ENCODE results near the gene NAALADL2.
A peak's percentile ranks its signal among the peaks of the same experiment; 100 is the strongest.
"Not testable (repeated sequence)": the region's sequence is repeated elsewhere in the genome, so short reads cannot be mapped to it uniquely, and the experiment has no call there.

Gene NAALADL2

DNA sequence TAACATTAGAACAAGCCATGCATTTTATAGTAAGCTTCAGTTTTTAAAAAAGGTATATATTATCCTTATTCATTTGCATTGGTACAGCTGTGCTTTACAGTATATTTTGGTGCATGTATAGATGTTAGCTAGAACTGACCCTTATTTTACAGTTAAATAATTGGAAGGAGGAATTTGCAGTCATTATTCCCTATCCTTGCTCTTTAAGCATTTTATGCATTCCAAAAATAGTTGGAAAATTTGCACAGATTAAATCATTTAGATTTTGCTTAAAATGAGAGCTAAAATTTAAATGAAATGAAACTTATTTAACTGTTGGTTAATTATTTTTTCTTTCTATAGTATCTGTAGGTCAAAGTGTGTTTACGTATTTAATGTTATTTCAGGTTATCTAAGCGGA is 667.1 kb downstream of the NAALADL2 start:
- DNase-seq, result no peak

DNA sequence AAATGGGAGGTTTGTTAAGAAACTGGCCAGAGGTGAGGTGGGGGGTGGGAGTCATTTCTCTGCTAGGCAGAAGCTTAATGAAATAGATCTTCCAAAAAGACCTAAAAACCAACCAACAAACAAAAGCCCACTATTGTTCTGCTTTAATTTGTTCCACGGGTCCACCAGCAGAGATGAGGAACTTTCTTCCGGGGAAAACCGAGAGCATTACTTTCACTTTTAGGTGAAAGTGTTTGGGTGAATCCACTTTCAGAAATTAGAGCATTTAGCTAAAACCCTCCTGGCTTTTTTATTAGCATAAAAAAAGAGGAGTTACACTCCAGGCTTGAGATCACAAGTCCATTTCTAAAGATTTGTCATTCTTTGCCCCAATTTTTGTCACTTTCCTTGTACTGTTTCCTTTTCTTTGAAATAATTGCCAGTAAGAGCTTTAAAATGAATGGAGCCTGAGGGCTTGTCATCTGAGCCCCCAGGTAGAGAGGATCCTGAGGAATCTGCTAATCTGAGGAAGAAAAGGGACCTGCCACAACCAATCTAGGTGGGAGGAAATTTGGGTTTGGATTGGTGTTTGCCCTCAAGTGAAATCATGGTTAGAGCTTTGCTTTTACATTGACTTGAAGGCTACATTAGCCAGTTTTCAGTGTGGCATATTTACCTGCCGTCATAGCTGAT is 667.6 kb downstream of the NAALADL2 start:
- no peak for DNase-seq

DNA sequence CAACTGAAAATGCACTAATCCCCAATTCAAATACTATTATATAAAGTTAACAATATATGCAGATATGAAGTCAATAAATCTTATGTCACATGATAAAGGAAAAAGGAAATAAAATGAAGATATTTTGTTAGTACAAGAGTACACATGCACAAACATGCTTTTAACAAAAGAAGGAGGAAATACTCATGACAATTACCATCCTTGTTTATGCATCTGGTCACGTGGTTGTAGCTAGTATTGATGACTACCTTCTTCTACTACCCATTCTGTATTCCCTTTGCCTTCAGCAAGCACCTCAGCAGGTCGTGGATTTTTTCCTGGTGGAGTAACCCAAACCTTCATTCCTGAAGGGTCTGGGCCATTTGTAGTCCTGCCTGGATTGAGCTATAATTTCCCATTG is 669.6 kb downstream of the NAALADL2 start:
- not testable (repeated sequence) for DNase-seq

DNA sequence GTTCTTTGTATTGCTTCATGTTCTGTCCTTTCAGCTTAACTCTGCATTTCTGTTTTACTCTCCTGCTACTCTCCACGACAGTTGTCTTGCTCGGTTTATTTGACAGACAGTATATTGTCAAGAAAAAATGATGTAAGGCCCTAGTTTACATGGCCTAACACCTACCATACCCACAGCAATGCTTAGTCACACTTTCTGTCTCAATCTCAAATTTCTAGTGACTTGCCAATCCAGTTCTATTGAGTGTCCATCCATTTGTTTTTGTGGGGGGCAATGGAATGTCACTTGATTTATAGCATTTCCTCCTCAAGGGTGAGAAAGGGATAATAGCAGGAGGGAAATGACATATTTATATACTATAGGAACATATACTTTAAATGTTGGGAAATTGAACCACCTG is 676.2 kb downstream of the NAALADL2 start:
- DNase-seq, result peak; percentile 71

DNA sequence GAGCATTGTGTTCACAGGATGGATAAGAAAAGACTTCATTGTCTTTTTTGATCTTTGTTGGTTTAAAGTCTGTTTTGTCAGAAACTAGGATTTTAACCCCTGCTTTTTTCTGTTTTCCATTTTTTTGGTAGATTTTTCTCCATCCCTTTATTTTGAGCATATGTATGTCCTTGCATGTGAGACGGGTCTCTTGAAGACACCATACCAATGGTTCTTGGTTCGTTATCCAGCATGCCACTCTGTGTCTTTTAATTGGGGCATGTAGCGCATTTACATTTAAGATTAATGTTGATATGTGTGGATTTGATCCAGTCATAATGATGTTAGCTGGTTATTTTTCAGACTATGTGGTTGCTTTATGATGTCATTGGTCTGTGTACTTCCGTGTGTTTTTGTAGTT is 687.0 kb downstream of the NAALADL2 start:
- no peak for DNase-seq

DNA sequence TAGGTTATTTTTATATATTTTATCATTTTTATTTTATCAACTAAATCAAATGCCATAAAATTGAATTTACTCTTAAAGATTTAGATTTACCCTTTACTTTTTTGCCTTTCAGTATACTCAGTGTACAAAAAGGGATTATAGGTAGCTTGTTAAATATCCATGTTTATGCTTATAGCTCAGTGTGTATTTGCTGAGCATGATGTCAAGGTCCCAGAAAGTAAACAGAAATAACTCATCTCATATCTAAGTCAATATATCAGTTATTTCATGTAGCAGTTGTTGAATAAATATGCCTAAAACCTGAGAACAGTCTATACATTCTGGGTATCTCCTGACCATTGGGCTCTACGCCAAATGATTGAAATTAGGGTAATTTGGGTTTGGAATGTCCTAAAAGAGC is 693.8 kb downstream of the NAALADL2 start:
- DNase-seq, result no peak

DNA sequence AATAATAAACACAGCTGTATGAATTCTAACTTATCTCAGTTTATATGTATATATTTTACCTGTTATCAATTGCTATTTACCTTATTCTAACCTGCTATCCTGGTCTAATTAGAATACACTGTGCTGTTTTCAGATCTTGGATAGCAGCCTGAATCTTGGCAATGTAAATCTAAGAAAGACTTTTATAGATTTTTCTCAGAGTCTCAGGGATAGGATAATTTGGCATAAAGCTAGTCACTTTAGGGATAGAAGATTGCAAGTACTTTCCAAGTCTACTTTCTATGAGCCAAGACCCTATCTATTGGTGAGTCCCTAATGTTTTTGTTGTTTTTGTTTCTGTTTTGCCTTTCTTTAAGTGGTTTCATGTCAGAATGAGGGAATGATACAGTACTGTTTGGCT is 695.7 kb downstream of the NAALADL2 start:
- DNase-seq, result no peak

DNA sequence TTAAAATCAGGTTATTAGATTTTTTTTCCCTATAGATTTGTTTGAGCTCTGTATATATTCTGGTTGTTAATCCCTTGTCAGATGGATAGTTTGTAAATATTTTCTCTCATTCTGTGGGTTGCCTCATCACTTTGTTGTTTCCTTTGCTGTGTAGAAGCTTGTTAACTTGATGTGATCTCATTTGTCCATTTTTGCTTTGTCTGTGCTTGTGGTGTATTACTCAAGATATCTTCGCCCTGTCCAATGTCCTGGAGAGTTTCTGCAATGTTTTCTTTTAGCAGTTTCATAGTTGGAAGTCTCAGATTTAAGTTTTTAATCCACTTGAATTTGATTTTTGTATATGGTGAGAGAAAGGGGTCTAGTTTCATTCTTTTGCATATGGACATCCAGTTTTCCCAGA is 699.1 kb downstream of the NAALADL2 start:
- DNase-seq, result no peak

DNA sequence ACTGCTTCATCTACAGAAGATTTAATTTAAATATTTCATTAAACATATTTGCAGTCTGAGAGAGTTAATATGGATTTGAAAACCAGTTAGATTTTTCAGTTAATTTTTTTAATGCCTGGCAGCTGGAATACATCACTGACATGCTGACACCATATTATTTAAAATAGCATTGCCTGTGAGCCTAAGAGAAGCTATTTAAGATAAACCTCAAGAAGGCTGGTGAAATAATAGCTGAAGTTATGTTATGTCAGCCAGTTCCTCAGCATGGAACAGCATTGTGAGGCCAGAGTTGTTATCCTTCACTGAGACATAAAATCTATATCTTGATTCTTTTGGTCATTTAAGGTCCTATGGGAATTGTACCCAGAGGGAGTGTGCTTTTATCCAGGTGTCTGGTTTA is 705.2 kb downstream of the NAALADL2 start:
- no peak for DNase-seq

DNA sequence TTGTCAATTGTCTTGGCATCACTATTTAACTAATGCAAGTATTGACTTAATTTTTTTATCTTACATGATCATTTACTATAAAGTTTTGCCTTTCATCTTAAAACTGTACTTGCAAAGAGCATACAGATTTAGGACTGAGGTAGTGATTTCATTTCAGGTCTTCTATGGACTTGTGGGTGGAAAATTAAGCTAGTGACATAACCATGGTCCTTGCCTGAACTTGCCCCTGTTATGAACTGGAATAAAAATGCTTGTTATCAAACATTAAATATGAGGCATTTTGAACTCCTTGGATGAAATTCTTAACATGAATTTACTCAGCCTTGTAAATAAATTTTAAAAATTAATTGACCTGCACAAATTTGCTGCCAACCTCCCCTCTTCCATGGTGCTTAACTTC is 712.0 kb downstream of the NAALADL2 start:
- no peak for DNase-seq

DNA sequence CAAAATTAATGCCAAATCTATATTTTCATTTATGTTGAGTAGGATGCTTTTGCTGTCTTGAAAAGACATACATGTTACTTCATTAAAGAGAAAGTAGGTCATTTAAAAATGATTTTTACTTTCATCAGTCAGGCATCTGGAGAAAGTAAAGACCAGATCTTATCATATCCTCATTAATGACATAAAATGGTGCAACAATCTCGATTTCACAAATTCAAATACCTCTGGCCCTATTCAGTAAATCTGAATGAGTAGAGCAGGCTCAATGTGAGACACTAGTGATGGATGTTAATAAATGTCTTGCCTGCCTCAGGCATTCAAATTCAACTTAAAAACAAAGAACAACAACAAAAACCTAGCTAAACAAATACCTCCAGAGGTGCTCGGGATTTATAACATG is 714.1 kb downstream of the NAALADL2 start:
- DNase-seq, result no peak

DNA sequence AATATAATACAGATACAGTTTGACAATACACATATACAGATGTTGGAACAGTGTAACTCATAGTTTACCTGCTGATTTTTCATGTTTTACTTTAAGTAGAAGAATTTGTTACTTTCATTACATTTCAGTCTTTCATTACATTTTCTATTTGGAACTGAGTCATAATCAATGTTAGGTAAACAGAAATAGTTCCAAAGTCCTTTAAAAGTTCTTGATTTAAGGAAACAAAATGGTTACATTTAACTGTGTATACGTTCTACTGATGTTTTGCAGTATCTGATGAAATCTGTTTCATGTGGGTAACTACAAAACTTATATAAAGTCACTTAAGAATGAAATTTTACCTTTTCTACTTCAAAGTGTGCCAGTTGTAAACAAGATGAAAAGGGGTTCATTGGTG is 721.2 kb downstream of the NAALADL2 start:
- no peak for DNase-seq

DNA sequence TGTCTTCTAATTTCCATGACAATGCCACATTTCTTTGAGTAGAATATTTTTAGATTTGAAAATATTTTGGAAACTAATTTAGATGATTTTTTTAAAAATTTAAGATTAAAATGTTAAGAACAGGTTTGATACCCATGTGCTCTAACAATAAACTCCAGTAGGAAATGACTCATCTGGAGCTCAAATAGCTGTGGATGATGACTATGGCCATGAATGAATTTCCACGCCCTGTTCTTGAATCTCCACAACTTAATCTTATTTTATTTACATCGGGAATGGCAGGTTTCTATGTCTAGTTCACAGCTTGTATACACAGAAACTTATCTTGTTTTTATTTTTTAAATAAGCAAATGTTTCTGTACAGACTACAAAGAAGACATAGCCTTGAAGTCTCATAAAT is 726.8 kb downstream of the NAALADL2 start:
- DNase-seq, result no peak

DNA sequence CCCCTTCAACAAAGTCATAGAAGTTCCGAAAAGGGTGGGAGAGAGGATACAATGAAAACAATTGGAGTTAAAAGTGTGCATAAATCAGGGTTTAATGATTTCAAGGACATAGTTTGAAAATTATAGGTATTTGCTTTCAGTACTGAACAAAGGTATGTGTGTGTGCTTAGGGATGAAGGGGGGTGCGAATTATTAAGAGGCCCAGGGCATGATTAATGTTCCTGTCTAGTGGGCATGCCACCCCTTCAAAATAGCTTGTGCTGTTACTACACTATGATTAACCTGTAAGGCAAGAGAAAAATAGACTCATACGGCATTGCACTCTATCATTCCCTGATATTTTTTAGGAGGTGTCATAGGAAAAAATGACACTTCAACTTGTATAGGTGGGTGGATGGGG is 731.6 kb downstream of the NAALADL2 start:
- no peak for DNase-seq

DNA sequence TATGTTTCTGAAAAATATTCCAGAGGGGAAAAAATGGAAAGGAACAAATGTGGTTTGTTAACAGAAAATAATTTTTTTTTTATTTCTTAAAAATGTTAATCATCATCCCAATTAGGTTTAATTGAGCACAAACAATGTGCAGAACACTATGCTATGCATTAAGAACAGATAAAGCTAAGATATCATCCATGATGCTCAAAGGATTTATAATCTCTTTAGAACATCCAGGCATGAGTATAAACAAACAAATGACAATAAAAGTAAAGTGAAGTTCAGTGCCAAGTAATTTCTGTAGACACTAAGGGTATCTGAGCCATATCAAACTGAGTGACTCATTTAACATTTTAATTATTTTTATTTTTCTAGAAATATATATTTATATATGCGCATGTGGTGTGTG is 732.2 kb downstream of the NAALADL2 start:
- DNase-seq, result no peak

DNA sequence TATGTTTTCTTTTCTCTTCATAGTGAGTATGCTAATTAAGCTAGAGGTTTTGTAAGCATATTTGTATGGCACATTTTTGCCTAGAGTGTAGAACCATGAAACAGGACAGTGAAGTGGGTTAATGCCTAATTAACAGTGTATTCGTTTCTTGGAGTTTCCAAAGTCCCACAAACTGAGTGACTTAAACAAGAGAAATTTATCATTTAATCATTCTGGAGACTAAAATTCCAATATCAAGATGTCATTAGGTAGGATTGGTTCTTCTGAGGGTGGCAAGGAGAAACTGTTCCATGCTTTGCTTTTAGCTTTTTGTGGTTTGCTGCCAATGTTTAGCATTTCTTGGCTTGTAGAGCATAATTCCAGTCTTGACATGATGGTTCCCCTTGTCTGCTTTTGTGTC is 734.2 kb downstream of the NAALADL2 start:
- DNase-seq, result no peak

DNA sequence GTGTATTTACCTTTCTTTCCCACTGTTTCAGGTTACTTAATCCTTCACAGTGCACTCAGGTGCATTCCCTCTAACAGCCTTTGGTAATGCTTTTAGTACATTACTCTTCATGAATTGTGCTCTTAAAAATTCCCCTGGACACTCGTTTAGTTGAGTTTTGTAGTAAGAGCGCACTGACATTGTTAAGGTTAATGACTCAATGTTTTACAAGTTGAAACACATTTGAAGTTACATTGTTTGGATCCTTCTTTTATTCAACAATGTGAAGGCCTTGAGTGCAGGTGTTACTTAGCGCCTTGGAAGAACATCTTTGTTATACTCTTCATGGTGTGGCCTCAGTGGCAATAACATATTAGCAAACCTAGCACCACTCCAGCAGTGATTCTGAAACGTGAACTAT is 739.6 kb downstream of the NAALADL2 start:
- DNase-seq, result no peak

DNA sequence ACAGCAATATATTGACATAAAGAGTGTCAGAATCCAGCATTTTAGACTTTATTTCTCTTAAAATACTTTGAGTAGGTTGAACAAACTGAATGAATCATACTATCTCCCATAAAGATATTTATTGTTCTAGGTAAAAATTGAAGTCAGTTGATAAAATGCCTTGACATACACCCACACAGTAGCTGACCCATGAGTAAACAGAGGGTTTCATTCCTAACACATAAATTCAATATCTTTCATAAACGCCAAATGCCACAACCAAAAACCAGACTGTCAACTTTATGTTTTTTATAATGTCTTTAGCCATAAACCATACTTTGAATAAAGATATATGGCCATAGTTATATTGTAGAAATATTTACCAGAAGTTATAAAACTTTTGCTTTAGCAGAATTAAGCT is 742.4 kb downstream of the NAALADL2 start:
- no peak for DNase-seq

DNA sequence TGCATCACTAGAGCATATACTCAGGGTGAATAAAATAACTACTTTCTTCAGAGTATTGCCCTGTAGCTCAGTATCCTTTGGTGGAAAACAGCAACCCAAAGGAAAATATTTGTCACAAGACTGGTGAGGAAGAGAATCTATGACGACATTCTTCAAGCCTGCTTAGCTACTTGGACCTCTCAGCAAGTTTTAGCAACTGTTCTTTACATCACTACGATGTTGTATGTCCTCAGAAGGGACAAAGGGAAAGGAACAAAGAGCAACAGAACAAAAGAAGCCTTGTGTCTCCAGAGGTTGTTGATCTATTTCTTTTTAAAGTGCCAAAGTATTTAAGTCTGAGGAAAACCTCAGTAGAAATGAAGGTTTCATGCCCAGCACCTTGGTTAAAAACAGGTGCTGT is 746.7 kb downstream of the NAALADL2 start:
- DNase-seq, result no peak

DNA sequence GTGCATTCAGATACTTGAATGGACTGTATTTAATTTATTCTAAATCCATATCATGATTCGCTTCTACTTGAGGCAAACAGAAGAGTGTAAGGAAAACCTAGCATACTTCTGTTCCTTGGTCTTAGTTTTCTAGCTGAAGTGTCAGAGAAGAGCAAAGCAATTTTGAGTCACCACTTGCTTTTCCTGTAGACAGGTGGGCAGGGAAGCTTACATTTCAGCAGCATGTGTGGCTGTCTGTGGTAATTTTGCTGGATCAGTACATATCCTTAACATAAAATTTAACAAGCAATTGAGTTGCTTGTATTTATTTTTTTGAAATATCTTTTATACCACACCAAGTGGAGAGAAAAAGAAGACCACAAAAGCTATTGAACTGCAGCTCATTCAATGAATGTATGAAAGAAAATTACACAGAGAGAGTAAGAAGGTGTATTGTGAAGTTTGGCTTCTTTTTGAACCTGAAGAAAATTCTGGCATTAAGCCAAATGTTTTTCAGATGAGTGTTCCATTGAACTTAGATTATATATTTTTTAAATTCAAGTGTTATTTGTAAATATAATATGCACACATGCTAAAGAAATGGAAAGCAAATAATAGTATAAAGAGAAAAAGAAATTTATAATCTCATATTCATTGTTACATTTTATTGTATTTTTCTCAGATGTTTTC is 747.6 kb downstream of the NAALADL2 start:
- DNase-seq, result peak; percentile 71

DNA sequence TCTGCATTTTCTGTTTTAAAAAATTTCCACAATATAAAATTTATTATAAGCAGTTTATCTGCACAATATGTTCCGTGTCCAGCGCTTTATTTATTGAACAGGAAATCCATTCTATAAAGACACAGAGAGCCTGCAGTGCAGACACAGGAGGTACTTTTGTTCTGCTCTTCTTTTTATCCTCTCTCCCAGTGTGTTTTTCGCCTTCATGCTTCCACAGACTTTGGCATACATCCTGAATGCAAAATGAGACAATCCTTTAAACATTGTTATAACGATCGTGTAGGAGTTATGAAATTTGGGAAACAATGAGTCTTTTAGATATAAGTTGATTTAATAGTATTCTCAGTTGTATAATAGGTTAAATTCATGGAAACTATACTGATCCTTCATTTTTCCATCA is 749.2 kb downstream of the NAALADL2 start:
- no peak for DNase-seq

DNA sequence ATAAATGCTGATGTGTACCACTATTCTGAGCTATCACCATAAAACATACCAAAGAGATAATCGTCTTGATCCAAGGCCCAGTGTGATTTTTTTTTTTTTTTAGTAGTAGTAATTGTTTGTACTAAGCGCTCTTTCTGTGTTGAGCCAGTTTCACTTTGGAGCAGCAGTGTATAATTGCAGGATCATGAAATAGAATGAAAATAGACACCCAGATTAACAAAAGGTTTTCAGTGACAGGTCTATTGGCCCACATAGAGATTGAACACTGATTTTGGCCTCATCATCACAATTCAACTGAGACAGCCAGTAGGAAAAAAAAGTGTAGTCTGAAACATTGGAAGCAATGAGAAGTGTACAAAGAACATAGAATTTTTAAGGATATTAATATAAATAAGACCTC is 749.8 kb downstream of the NAALADL2 start:
- DNase-seq, result no peak

DNA sequence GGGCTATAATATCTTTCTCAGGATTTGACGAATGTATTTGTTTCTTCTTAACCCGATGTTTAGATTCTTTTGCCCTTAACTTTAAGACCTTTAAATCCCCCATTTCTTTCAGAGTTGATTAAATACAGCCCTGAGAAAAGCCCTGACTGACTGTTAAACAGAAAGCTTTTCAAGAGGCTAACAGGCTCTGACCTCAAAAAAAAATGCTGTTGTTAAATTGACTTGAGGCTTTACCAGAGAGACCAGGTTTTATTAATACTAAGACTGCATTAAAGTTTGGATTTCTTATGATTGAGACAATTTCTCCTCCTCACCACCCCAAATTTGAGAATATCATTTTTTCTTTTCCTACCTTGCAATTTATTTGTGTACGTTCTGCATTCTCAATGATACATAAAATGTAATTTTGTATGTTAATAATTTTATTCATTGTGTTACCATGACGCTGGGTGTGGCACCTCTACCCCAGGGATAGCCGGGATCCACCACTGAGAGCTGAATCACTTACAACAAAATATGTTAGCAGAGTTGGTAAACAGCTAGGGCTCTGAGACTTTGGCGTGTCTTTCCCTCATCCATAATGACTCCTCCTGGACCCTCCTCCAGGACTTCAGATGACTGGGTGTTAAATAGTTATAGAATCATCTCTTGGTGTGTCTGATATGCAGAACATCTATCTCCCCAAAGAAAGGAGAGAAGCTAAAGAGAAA is 753.5 kb downstream of the NAALADL2 start:
- DNase-seq, result peak; percentile 22

DNA sequence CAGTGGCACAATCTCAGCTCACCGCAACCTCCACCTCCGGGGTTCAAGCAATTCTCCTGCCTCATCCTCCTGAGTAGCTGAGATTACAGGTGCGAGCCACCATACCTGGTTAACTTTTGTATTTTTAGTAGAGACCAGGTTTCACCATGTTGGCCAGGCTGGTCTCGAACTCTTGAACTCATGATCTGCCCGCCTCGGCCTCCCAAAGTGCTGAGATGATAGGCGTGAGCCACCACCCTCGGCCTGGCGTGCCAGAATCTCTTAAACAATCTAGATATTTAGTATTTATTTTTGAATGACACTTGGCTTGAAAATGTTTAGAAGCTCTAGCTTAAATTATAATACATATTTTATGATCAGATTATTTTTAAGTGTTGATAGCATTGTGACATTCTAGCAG is 755.0 kb downstream of the NAALADL2 start:
- not testable (repeated sequence) for DNase-seq

Measured in NCI-H2171 treated with DMSO at 0.1 percent for 48 hours (cell line).